HEK293T (cell line): Measurements from ENCODE around the gene CLN5.

Experiments used
- BHLHE40 ChIP-seq: fragments of 450-650 bp; IDR thresholded peaks from 2 replicates; pipeline ENCODE4 v1.6.1; 2016; ENCODE audit warnings: mild to moderate bottlenecking, moderate library complexity, borderline replicate concordance
- CTBP1 ChIP-seq: fragments of 450-650 bp; IDR thresholded peaks from 2 replicates; pipeline ENCODE4 v1.6.1; 2016; ENCODE audit warnings: borderline replicate concordance
- ELF4 ChIP-seq: fragments of 450-650 bp; IDR thresholded peaks from 2 replicates; pipeline ENCODE4 v1.6.1; 2017; ENCODE audit warnings: antibody characterized with exemption
- FOXA1 ChIP-seq: fragments of 450-650 bp; IDR thresholded peaks from 2 replicates; pipeline ENCODE4 v1.6.1; 2016; ENCODE audit warnings: mild to moderate bottlenecking
- FOXK2 ChIP-seq: fragments of 450-650 bp; IDR thresholded peaks from 2 replicates; pipeline ENCODE4 v1.6.1; 2016; ENCODE audit warnings: mild to moderate bottlenecking
- SP1 ChIP-seq: fragments of 450-650 bp; IDR thresholded peaks from 2 replicates; pipeline ENCODE4 v1.6.1; 2017
- SUZ12 ChIP-seq: fragments of 450-650 bp; IDR thresholded peaks from 2 replicates; pipeline ENCODE4 v1.6.1; 2016; ENCODE audit warnings: mild to moderate bottlenecking
- TARDBP ChIP-seq: fragments of 450-650 bp; IDR thresholded peaks from 2 replicates; pipeline ENCODE4 v1.6.1; 2016
- ZNF384 ChIP-seq: fragments of 450-650 bp; IDR thresholded peaks from 2 replicates; pipeline ENCODE4 v1.6.1; 2016

DNA sequence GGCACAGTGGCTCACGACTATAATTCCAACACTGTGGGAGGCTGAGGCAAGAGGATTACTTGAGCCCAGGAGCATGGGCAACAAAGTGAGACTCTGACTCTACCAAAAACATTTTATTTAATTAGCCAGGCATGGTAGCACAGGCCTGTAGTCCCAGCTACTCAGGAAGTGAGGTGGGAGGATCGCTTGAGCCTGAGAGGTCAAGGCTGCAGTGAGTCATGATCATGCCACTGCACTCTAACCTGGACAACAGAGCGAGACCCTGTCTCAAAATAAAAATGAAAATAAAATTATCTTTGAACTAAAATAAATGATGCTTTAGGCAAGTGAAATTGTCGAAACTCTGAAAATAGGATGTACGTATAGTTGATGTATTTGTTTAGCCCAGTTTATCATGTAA, 8.2 kb upstream of the CLN5 start:
- TF ChIP-seq SUZ12: no peak
- TF ChIP-seq SP1: no peak
- TF ChIP-seq TARDBP: no peak
- TF ChIP-seq FOXK2: no peak
- no peak for TF ChIP-seq FOXA1
- TF ChIP-seq CTBP1: no peak
- TF ChIP-seq ZNF384: no peak
- no peak for TF ChIP-seq ELF4
- no peak for TF ChIP-seq BHLHE40
